Tibial artery (tissue), 4 donors: ENCODE data around the gene ACIN1.
A peak's percentile ranks its signal among the peaks of the same experiment; 100 is the strongest.

Experiments
- DNase-seq, 2 donors: peaks; one replicate each; pipeline ENCODE4 v3.0.0-alpha.2; 2019
- H3K27ac ChIP-seq, 2 donors: fragments of 200-600 bp; sonication (generic) in 1 of 2; 1 replicate in 1 of 2; 2 replicates in 1 of 2; pipeline ENCODE4 v1.5.1; 2018 to 2019; ENCODE audit warnings: mild to moderate bottlenecking in 1 of 2
- H3K27me3 ChIP-seq, 2 donors: fragments of 200-600 bp; sonication (generic) in 1 of 2; one replicate each; pipeline versions ENCODE4 v1.5.1 to v1.6.0; 2016 to 2019
- H3K36me3 ChIP-seq, 3 donors: fragments of 200-600 bp; sonication (generic) in 2 of 3; one replicate each; pipeline ENCODE4 v1.5.1; 2016 to 2019; ENCODE audit warnings: mild to moderate bottlenecking in 2 of 3
- H3K4me1 ChIP-seq, 4 donors: fragments of 200-600 bp; sonication (generic) in 2 of 4; 1 replicate in 3 of 4; 2 replicates in 1 of 4; pipeline ENCODE4 v1.5.1; 2016 to 2019
- H3K4me3 ChIP-seq, 2 donors: fragments of 200-600 bp; sonication (generic) in 1 of 2; 1 replicate in 1 of 2; 2 replicates in 1 of 2; pipeline ENCODE4 v1.5.1; 2018 to 2019; ENCODE audit warnings: mild to moderate bottlenecking in 2 of 2
- H3K9me3 ChIP-seq, 3 donors: fragments of 200-600 bp; sonication (generic) in 1 of 3; one replicate each; pipeline ENCODE4 v1.5.1; 2016 to 2019
- CTCF ChIP-seq, 2 experiments: fragments of 200-600 bp in 1 of 2; fragments of 450-650 bp in 1 of 2; IDR thresholded peaks; one replicate each; pipeline ENCODE4 v1.5.1; 2017 to 2019; ENCODE audit warnings: antibody characterized with exemption in 2 of 2, mild to moderate bottlenecking in 1 of 2, moderate library complexity in 1 of 2
- intact Hi-C: fragments of 100-400 bp; cut with DNase I; formaldehyde crosslinking; loops from one replicate; pipeline ENCODE4 v1.15.0; 2023; ENCODE audit warnings: low total_unique reads

The ACIN1 gene

GRCh38 chr14:23060536-23061260 lies 34.2 kb downstream of the ACIN1 start:
- H3K4me3 ChIP-seq, result no peak overlapping the region
- no peak for TF ChIP-seq CTCF (IDR thresholded peaks at IDR 0.05)
- no peaks in the 10 kb centered on the region for H3K27me3 ChIP-seq
- peaks cover 0 to 29% (median 20%) of the 10 kb centered on the region in 4 donors for H3K4me1 ChIP-seq
- no peak overlapping the region for H3K27ac ChIP-seq
- peak in 1 of 2 donors; percentile 55 for DNase-seq
- peaks cover 64 to 73% (median 67%) of the 10 kb centered on the region in 3 donors for H3K36me3 ChIP-seq
- intact Hi-C loops, result no loop called here
- H3K9me3 ChIP-seq, result no peaks in the 10 kb centered on the region

GRCh38 chr14:23058654-23059504 lies 36.1 kb downstream of the ACIN1 start:
- Histone ChIP-seq H3K9me3 (no peaks in the 10 kb centered on the region), H3K4me1 (peaks cover 0 to 29% (median 17%) of the 10 kb centered on the region in 4 donors), H3K4me3 (no peak overlapping the region), H3K27ac (peak overlapping the region in 1 of 2 donors; percentile 62), H3K27me3 (no peaks in the 10 kb centered on the region), H3K36me3 (peaks cover 48 to 55% (median 50%) of the 10 kb centered on the region in 3 donors)
- peak in 1 of 2 donors; percentile 65 for DNase-seq
- intact Hi-C loops, result no loop called here
- TF ChIP-seq CTCF (IDR thresholded peaks at IDR 0.05), result no peak

- TF ChIP-seq CTCF (IDR thresholded peaks at IDR 0.05), result peak; percentile 93 to 95
- Histone ChIP-seq H3K4me3 (peak overlapping the region; percentile 55 to 70), H3K27me3 (no peaks in the 10 kb centered on the region), H3K4me1 (peaks cover 0 to 29% (median 17%) of the 10 kb centered on the region in 4 donors), H3K9me3 (no peaks in the 10 kb centered on the region), H3K27ac (peak overlapping the region; percentile 37 to 62), H3K36me3 (peaks cover 40 to 46% (median 41%) of the 10 kb centered on the region in 3 donors)
- intact Hi-C loops, result loop anchor here (2.0 kb wide), 1 partner anchor 71 kb away; no protein-coding TSS in a partner anchor
- peak; percentile 81 to 92 for DNase-seq
Observed at GRCh38 chr14:23057757-23058653, 36.9 kb downstream of the ACIN1 start.

GRCh38 chr14:23056956-23057756 lies 37.8 kb downstream of the ACIN1 start, which contains the start of gene CDH24:
Gene CDH24, minus strand, starts transcription at chr14:23057520. Its CDS starts 1,787 bp downstream, at chr14:23055733.
- peak within 1 kb of the TSS; percentile 55 to 70 for H3K4me3 ChIP-seq
- H3K27ac ChIP-seq, result peak within 1 kb of the TSS; percentile 37 to 62
- intact Hi-C loops, result loop anchor here (2.0 kb wide), 1 partner anchor 70 kb away; no protein-coding TSS in a partner anchor
- H3K4me1 ChIP-seq, result peaks cover 0 to 24% (median 14%) of the 10 kb centered on the region in 4 donors
- peaks cover 31 to 37% (median 33%) of the 10 kb centered on the region in 3 donors for H3K36me3 ChIP-seq
- no peaks in the 10 kb centered on the region for H3K9me3 ChIP-seq
- no peak for TF ChIP-seq CTCF (IDR thresholded peaks at IDR 0.05)
- H3K27me3 ChIP-seq, result no peaks in the 10 kb centered on the region
- DNase-seq, result peak; percentile 72 to 85
